RKO (cell line): ENCODE data around the gene ENTREP1.

Source experiments
- DNase-seq: peaks from one replicate; pipeline ENCODE4 v3.0.0-alpha.2; 2016; ENCODE audit warnings: low spot score

ENTREP1 gene

DNA sequence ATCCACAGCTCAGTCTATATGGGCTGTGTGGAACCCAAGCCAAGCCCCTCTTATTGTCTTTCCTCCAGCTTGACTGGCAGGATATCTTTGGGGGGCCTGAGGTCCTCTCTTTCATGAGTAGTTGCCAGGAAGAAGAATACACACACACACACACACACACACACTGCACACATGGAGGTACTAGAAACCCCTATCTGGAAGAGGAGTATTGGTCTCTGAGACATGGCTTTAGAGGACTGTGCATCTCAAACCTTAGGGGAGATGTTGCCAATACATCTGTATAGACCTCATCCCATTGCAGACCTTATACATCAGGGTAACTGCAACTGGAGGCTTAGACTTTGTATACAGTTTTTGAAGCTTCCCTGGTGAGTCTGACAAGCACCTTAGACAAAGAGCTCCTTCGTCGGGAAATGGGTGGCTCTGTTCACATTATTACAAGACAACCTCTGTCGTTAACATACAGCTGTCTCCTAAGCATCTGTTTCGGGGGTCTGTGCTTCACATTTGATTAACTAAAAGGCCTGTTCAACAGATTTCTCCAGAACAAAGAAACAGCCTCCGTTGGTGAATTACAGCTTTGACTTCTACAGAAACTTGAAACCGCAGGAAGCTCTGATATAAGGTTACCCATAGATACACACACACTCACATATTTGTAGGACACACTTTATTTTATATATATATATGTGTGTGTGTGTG, 5.5 kb upstream of the ENTREP1 start:
- DNase-seq, result no peak

DNA sequence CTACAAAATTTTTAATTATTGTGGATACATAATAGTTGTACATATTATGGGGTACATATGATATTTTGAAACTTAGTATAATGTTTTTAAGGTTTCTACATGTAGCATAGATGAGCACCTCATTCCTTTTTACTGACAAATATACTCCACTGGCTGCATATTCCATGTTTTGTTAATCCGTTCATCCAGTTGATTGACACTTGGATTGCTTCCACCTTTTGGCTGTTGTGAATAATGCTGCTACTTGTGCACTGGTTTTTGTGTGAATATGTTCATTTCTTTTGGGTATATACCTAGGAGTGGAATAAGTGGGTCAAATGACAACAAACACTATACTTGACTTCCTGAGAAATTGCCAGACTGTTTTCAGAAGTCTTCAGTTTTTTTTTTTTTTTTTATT, 2.8 kb upstream of the ENTREP1 start:
- no peak for DNase-seq

DNA sequence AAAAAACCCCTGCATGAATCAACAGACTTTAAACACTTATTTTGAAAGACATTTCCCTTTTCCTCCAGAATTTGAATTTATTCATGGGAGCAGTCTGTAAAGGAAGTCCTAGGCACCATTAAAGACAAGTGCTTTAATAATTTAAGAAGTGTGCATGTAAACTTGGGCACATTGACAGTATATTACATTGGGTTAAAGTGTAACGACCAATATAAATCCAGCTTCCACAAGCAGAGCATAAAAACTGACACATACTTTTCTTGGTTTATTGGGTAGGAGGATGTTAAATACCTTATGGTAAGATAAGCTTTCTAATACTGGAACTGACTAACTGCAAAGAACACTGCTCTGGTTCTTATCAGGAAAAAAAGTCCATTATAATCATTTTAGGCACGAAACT, 1.2 kb upstream of the ENTREP1 start:
- no peak for DNase-seq

- DNase-seq, result no peak
Measured at GRCh38 chr9:69325409-69326212, 596 bp downstream of the ENTREP1 start.

DNA sequence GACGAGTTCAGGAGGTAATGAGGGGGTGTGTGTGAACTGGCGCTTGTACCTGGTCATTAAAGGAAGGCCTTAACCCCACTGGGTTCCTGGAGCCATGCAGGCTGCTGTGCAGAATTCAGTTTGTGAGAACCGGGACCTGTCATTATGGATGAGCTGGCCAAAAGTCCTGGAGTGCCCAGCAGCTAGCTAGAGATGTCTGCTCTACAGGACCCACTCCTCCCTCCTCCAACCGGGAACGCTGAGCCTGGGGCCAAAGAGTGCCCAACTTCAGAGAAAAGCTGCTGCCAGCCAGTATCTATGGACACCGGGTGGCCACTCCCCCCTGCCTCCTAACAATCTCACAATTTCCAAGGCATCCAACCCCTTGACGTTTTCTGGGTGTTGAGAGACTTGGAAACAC, 1.2 kb downstream of the ENTREP1 start:
- DNase-seq, result no peak

DNA sequence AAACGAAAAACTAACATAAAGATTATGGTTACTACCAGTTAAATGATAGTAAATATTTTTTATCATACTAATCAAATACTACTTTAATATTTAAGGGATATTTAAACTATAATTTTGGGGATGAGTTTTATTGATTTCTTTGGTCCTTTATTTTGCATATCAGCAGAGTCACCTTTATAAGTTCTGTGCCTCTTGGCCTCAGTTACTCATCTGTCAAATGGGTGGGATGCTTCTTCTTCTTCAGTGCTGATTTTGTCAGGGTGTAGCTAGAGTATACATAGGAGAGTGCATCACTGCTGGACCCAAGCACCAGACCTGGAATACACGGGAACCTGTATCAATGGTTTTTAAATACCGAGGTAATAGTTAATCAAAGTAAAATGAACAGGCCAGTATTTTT, 5.6 kb downstream of the ENTREP1 start:
- DNase-seq, result no peak

GRCh38 chr9:69331444-69331843, 6.4 kb downstream of the ENTREP1 start:
- DNase-seq, result no peak

DNA sequence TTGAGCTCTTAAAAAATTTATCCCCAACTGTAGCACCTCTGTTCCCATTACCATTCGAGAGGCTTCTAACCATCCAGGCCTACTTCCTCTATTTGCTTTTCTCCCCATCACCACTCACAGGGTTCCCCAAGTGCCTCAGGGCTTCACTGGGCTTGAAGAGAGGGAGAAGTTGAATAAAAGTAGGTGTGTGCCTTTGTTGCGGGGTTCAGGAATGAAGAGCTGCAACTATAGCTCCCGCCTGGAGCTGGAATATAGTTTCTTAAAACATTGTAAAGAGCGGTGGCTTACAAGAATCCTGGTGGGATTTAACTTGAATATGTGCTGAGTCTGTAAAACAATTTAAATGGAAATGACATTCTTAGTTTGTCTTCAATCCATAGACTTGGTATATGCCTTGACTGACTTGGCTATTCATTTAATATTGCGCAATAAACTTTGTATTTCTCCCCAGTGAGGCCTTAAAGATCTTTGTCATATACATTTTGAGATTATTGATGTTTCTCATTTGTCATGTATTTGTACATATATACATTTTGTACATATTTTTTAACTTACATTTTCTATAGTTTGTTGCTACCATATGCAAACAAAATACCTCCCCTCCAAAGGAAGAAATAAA, 7.2 kb downstream of the ENTREP1 start:
- DNase-seq, result no peak

DNA sequence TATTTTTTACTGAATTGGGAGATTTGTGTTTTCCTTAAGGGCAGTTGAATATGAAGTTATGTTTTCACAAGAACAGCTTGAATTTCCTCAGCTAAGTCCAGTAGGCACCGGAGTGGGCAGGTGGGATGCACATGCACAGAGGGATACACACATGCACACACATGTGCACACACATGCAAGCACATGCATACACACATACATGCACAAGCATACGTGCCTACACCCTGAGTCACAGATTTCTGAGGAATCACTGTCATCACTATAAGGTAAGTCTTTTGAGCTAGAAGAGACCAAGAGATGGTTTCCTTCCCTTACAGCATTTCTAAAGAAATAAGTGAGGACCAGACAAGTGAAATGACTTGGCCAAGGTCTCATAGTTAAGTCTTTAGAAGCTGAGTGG, 8.7 kb downstream of the ENTREP1 start:
- DNase-seq, result no peak

- DNase-seq, result no peak
Measured at GRCh38 chr9:69334317-69334716, 9.3 kb downstream of the ENTREP1 start.

DNA sequence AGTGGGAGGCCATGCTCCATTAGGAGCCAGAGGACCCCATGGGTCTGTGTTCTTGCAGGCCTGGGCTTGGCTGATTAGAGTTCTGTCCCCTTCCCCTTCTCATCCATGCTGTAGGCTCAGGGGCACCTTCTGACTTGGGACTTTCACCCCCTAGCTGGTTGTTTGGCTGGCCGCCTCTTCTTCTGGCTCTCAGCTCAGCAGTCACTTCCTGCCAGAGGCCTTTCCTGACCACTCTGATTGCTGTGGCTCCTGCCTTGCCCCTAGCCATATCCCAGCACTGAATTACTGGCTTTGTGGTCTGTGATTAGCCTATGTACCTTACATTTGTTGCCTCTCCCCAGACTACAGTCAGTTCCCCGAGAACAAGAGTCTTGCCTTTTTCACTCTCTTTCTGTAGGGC, 14.6 kb downstream of the ENTREP1 start:
- DNase-seq, result no peak

GRCh38 chr9:69340631-69341030, 15.6 kb downstream of the ENTREP1 start:
- no peak for DNase-seq

DNA sequence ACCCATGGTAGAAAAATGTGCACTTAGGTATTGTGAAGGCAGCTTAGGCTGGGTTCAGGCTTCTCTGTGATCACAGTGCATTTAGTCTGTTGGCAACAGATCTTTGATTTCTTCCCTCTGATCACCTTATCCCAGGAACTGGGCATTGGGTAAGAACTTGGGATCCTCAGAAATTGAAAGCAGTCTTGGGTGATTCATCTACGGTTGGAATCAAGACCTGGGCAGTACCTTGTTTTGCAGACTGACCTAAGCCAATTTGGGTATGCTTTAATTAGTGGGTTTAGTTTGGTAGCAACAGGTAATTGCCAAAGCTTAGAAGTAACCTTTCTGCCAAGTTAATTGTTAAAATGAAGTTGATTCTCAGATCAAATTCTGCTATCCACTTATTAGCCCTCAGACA, 17.8 kb downstream of the ENTREP1 start:
- no peak for DNase-seq

- no peak for DNase-seq
Measured at GRCh38 chr9:69344459-69344858, 19.4 kb downstream of the ENTREP1 start.

DNA sequence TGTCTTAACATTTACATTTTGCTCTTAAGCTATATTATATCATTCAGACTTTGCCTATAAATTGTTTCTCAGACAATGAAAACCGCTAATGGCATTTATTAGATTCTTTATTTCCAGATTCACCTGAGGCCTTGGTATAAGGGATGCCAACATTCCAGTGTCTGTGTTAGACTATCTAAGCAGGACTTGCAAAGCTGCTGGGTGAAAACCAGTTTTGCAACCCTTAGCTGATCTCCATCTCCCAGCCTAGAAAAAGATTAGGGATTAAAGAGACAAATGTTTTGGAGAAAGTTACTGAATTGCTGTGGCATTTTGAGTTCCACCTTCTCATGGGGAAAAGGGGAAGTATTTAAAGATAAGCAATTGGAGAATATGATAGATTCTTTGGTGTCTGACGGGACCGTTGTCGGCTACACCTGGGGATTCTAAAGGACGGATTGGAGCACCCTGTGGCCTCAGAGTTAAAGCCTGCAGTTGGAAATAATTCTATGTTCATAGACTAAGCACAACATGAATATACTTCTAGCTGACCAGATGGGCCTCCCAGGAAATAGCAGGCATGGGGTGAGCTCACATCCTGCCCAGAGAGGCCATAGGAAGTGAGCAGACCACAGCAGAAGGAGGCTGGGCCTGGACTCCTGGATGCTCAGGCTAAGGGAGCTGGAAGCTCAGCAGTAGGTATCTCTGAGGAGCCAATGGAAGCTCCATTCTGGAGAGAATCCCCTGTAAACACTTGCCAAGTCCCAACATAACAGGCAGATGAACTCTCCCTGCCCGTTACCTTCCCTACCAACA, 21.8 kb downstream of the ENTREP1 start:
- no peak for DNase-seq

DNA sequence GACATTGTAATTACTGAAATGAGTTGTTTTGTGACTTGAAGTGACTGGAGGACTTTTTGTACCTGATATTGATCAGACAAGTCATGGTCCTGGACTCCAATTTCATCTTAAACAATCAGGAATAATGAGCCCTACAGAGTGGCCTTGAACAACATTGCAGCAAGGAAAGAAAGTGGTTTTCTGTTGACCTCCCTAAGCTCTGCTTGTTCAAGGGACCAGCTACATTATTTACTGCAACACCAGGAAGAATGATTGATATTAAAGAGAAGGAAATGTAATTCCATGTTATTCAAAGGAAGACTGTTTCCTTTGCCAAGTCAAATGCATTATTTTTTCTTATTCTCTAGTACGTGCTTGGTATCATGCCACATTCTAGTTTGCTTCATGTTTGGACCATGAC, 22.6 kb downstream of the ENTREP1 start:
- no peak for DNase-seq

GRCh38 chr9:69351227-69351626, 26.2 kb downstream of the ENTREP1 start:
- DNase-seq, result no peak

DNA sequence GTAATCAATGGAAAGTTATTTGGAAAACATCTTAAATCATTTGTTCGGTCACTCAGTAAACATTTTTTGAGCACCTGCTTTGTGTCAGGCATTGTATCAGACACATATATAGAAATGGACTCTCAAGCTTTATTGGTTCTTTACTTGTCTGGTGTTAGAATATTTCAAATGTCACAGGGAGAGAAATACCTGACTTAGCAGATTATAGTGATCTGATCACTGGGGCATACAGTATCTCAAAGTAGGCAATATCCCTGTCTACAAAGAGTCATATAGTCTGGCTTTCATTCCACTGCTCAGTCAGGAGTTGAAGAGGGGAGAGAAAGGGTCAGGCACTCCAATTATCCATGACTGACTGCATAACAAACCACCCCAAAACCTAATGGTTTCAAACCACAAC, 30.2 kb downstream of the ENTREP1 start:
- no peak for DNase-seq

- DNase-seq, result no peak
Measured at GRCh38 chr9:69357030-69357775, 32.2 kb downstream of the ENTREP1 start.

- DNase-seq, result no peak
Measured at GRCh38 chr9:69357821-69358220, 32.8 kb downstream of the ENTREP1 start.

- no peak for DNase-seq
Measured at GRCh38 chr9:69363191-69363590, 38.2 kb downstream of the ENTREP1 start.
